Keratinocyte (primary cell): ENCODE data around the gene TWNK. TPM values are rescaled to one million over a fixed set of nuclear protein-coding genes. Genes with fewer than 3 reads are reported as not detected.

ENCODE experiments used
- DNase-seq: peaks from one replicate; pipeline ENCODE4 v3.0.0-alpha.2; 2011; ENCODE audit warnings: low read depth, missing footprints, low spot score
- FAIRE-seq: peaks from 2 replicates; lab custom pipeline; 2011; peaks lifted over from hg19 to GRCh38; lab: Jason Lieb, UNC
- H2AFZ ChIP-seq: 2 replicates; pipeline ENCODE4 v1.6.0; 2012; ENCODE audit warnings: low read length, control low read depth, inconsistent platforms; ENCODE audit not compliant: control insufficient read depth
- H3K27ac ChIP-seq: 2 replicates; pipeline ENCODE4 v1.5.1; 2011; ENCODE audit warnings: low read length; ENCODE audit not compliant: control insufficient read depth, insufficient read depth
- H3K27me3 ChIP-seq: 3 replicates; pipeline ENCODE4 v1.6.0; 2011; ENCODE audit warnings: low read length; ENCODE audit not compliant: control insufficient read depth, insufficient read depth; ENCODE audit errors: extremely low read depth
- H3K36me3 ChIP-seq, 2 experiments: 2 replicates in 1 of 2; 3 replicates in 1 of 2; pipeline ENCODE4 v1.5.1; 2011; ENCODE audit warnings: low read length in 2 of 2, mild to moderate bottlenecking in 1 of 2; ENCODE audit not compliant: control insufficient read depth in 2 of 2, insufficient read depth in 2 of 2; ENCODE audit errors: extremely low read depth in 1 of 2
- H3K4me1 ChIP-seq: 3 replicates; pipeline ENCODE4 v1.5.1; 2011; ENCODE audit warnings: low read length; ENCODE audit not compliant: control insufficient read depth, insufficient read depth; ENCODE audit errors: extremely low read depth
- H3K4me2 ChIP-seq: 3 replicates; pipeline ENCODE4 v1.6.0; 2011; ENCODE audit warnings: low read depth, low read length; ENCODE audit not compliant: control insufficient read depth, insufficient read depth; ENCODE audit errors: extremely low read depth
- H3K4me3 ChIP-seq, 3 experiments: fragments of 200-600 bp in 1 of 3; sonication (generic) in 1 of 3; 2 replicates in 2 of 3; 3 replicates in 1 of 3; pipeline ENCODE4 v1.5.1; 2011 to 2016; ENCODE audit warnings: low read length in 3 of 3, mild to moderate bottlenecking in 3 of 3, control low read depth in 2 of 3, inconsistent platforms in 1 of 3, low read depth in 1 of 3, mixed read lengths in 1 of 3, mixed run types in 1 of 3, moderate library complexity in 1 of 3; ENCODE audit not compliant: control insufficient read depth in 2 of 3, insufficient read depth in 2 of 3; ENCODE audit errors: extremely low read depth in 1 of 3
- H3K79me2 ChIP-seq: 2 replicates; pipeline ENCODE4 v1.6.0; 2012; ENCODE audit warnings: low read length; ENCODE audit not compliant: control insufficient read depth, insufficient read depth
- H3K9ac ChIP-seq: 3 replicates; pipeline ENCODE4 v1.6.0; 2011; ENCODE audit warnings: low read length; ENCODE audit not compliant: control insufficient read depth, insufficient read depth; ENCODE audit errors: extremely low read depth
- H3K9me1 ChIP-seq: 3 replicates; pipeline ENCODE4 v1.6.0; 2011; ENCODE audit warnings: low read length; ENCODE audit not compliant: control insufficient read depth, insufficient read depth; ENCODE audit errors: extremely low read depth
- H3K9me3 ChIP-seq: 2 replicates; pipeline ENCODE4 v1.5.1; 2012; ENCODE audit warnings: low read depth, low read length; ENCODE audit not compliant: control insufficient read depth
- H4K20me1 ChIP-seq: 3 replicates; pipeline ENCODE4 v1.6.0; 2011; ENCODE audit warnings: low read length; ENCODE audit not compliant: control insufficient read depth, insufficient read depth; ENCODE audit errors: extremely low read depth
- EZH2 ChIP-seq: IDR thresholded peaks from one replicate; pipeline ENCODE4 v1.6.1; 2012; ENCODE audit warnings: inconsistent platforms, mild to moderate bottlenecking, low read length, moderate library complexity
- dilution Hi-C: fragments of 300-500 bp; cut with MboI; formaldehyde crosslinking; loops from one replicate; pipeline ENCODE4 v1.7.0; 2020; ENCODE audit warnings: low sequenced_read_pairs; ENCODE audit not compliant: extremely low pct_ligation_motif_present
- polyA plus RNA-seq, 5 experiments: library from polyadenylated mRNA; depleted of rRNA in 3 of 5; stranded (reverse) in 3 of 5; stranded (forward) in 1 of 5; unstranded in 1 of 5; fragments of >200 nt; gene quantifications; 1 replicate in 1 of 5; 2 replicates in 3 of 5; 3 replicates in 1 of 5; pipeline versions ENCODE4 v1.2.1 to v1.2.3, GENCODE V29; 2011 to 2012; ENCODE audit warnings: missing spikeins in 2 of 5, low read depth in 1 of 5, low replicate concordance in 1 of 5
- TF ChIP-seq, protein P1 (sequence below), 3 experiments: IDR thresholded peaks in 1 of 3; conservative IDR thresholded peaks in 1 of 3; optimal IDR thresholded peaks in 1 of 3; 2 replicates in 2 of 3; 3 replicates in 1 of 3; pipeline versions ENCODE3 to v1.5.1; 2011; ENCODE audit warnings: low read length in 3 of 3, mild to moderate bottlenecking in 3 of 3, moderate library complexity in 2 of 3, control low read depth in 1 of 3, inconsistent platforms in 1 of 3; ENCODE audit not compliant: insufficient read depth in 2 of 3; ENCODE audit errors: extremely low read depth in 1 of 3

Gene TWNK
- polyA plus RNA-seq, 1 donor (not counting 4 experiments of a cell fraction or from before 2014, with no cell fraction given), result 12.9 TPM

DNA sequence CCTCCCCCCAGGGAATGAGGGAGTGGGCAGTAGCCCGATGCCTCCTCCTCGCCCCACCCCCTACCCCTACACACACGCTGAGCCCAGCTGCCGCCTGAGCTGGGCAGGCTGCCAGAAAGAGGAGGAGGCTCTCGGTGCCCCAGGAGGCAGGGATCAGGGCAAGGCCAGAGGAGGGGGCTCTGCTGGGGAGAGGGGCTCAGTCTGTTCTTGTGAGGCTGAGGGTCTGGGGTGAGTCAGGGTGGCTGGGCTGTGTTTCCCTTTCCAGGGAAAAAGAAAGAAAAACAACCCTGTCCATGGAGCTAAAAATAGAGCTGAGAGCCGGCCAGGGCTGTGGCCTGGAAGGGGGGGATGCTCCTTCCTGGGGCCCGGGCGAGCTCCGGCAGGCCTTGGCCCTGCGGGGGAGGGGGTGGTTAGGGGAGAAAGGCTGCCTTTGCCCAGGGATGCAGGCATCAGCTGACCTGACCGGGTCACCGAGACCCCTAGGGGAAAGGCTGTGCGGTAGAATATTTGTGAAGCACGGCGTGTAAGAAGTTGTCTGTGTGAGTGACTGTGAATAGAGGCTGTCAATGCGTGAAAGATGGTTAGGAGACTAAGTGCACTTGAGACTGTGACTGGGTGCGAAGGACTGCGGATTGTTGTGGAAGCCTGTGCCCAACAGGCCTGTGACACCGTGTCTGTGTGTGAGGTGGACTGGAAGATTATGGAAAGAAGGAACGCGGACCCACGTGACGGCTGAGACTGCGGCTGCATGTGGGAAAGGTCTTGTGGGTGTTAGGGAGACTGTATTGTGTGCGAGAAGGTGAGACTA, 11.0 kb downstream of the TWNK start:
- H3K27ac ChIP-seq, result peak overlapping the region; percentile 73
- H3K4me3 ChIP-seq, result peak overlapping the region; percentile 76 to 90 (median 82)
- H3K36me3 ChIP-seq, result peaks cover 9 to 15% of the 10 kb centered on the region in 2 experiments
- FAIRE-seq (peak; percentile 29), DNase-seq (peak; percentile 45)
- peaks cover 26% of the 10 kb centered on the region for H3K79me2 ChIP-seq
- TF ChIP-seq, protein P1, sequence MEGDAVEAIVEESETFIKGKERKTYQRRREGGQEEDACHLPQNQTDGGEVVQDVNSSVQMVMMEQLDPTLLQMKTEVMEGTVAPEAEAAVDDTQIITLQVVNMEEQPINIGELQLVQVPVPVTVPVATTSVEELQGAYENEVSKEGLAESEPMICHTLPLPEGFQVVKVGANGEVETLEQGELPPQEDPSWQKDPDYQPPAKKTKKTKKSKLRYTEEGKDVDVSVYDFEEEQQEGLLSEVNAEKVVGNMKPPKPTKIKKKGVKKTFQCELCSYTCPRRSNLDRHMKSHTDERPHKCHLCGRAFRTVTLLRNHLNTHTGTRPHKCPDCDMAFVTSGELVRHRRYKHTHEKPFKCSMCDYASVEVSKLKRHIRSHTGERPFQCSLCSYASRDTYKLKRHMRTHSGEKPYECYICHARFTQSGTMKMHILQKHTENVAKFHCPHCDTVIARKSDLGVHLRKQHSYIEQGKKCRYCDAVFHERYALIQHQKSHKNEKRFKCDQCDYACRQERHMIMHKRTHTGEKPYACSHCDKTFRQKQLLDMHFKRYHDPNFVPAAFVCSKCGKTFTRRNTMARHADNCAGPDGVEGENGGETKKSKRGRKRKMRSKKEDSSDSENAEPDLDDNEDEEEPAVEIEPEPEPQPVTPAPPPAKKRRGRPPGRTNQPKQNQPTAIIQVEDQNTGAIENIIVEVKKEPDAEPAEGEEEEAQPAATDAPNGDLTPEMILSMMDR (optimal IDR thresholded peaks at IDR 0.05 in 1 of 3, IDR thresholded peaks at IDR 0.05 in 1 of 3, conservative IDR thresholded peaks at IDR 0.05 in 1 of 3; ENCODE audit: extremely low read depth in 1 of 3, insufficient read depth in 2 of 3, low read length in 3 of 3), result no peak
- TF ChIP-seq EZH2, result no peak
- dilution Hi-C loops, result no loop called here
- peak overlapping the region; percentile 93 for H3K9ac ChIP-seq
- no peaks in the 10 kb centered on the region for H4K20me1 ChIP-seq
- peak overlapping the region; percentile 93 for H3K4me2 ChIP-seq
- H3K9me3 ChIP-seq, result no peaks in the 10 kb centered on the region
- no peaks in the 10 kb centered on the region for H3K27me3 ChIP-seq
- H2AFZ ChIP-seq, result peak overlapping the region; percentile 73
- peaks cover 17% of the 10 kb centered on the region for H3K4me1 ChIP-seq
- no peaks in the 10 kb centered on the region for H3K9me1 ChIP-seq

DNA sequence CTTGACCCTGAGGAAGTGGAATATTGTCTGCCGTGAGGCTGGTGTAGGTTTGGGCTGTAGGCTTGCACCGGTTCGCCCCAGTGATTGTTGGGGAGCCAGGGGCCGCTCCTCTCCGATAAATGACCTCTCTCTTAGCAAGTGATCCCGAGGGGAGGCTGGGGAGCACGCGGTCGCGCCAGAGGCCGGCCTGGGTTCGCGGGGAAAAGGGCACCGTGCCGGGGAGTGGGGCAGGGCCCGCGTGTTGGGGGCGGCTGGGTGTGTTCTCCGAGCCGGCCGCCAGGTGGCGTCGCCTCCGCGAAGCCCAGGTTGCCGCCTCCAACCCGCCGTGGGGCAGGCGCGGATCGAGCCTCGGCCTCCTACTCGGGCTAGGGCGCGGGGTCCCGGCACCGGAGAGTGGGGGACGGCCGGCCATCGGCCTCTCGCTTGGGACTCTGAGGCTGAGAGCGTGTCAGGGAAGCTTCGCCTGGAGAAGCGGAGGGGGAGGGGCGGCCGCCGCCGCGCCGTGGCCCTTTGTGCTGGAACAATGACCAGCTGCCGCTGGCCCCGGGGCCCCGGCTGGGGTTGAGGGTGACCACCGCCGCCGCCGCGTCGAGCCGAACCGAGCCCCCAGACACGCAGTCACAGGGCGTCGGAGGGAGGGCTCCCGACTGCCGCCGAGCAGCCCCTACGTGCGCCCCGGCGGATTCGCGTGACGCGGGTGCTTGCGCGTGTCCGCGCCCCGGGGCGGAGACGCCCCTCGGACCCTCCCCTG, 11.8 kb downstream of the TWNK start:
- peaks cover 17% of the 10 kb centered on the region for H3K4me1 ChIP-seq
- H4K20me1 ChIP-seq, result no peaks in the 10 kb centered on the region
- peaks cover 9 to 14% of the 10 kb centered on the region in 2 experiments for H3K36me3 ChIP-seq
- peaks cover 26% of the 10 kb centered on the region for H3K79me2 ChIP-seq
- H3K9ac ChIP-seq, result peak overlapping the region; percentile 93
- no peaks in the 10 kb centered on the region for H3K9me3 ChIP-seq
- FAIRE-seq (no peak), DNase-seq (peak; percentile 33)
- H3K27me3 ChIP-seq, result no peaks in the 10 kb centered on the region
- dilution Hi-C loops, result no loop called here
- H3K4me2 ChIP-seq, result peak overlapping the region; percentile 93
- H3K9me1 ChIP-seq, result no peaks in the 10 kb centered on the region
- TF ChIP-seq, protein P1 (optimal IDR thresholded peaks at IDR 0.05 in 1 of 3, IDR thresholded peaks at IDR 0.05 in 1 of 3, conservative IDR thresholded peaks at IDR 0.05 in 1 of 3; ENCODE audit: extremely low read depth in 1 of 3, insufficient read depth in 2 of 3, low read length in 3 of 3), result peak in 2 of 3 experiments; percentile 89 to 93
- no peak for TF ChIP-seq EZH2
- peak overlapping the region; percentile 76 to 90 (median 82) for H3K4me3 ChIP-seq
- H2AFZ ChIP-seq, result peak overlapping the region; percentile 73
- H3K27ac ChIP-seq, result peak overlapping the region; percentile 73
